Liver (tissue), 9 donors: ENCODE results near the gene DNALI1. TPM values are rescaled to one million over a fixed set of nuclear protein-coding genes. Genes with fewer than 3 reads are reported as not detected.
A peak's percentile ranks its signal among the peaks of the same experiment; 100 is the strongest.

Source experiments
- DNase-seq: peaks from one replicate; pipeline ENCODE4 v3.0.0-alpha.2; 2017; ENCODE audit warnings: low spot score
- H3K27ac ChIP-seq, 2 donors: one replicate each; pipeline ENCODE4 v1.7.0; 2013; ENCODE audit warnings: inconsistent platforms in 2 of 2, low read length in 2 of 2, control low read depth in 1 of 2, low read depth in 1 of 2, mild to moderate bottlenecking in 1 of 2
- H3K27me3 ChIP-seq, 4 donors: one replicate each; pipeline versions ENCODE4 v1.6.1 to v1.7.0; 2013; ENCODE audit warnings: low read length in 3 of 4, inconsistent platforms in 1 of 4, mild to moderate bottlenecking in 1 of 4, moderate library complexity in 1 of 4; ENCODE audit not compliant: control insufficient read depth in 4 of 4, insufficient read depth in 4 of 4
- H3K36me3 ChIP-seq, 4 donors: one replicate each; pipeline versions ENCODE4 v1.6.1 to v1.7.0; 2013; ENCODE audit warnings: low read length in 3 of 4, mild to moderate bottlenecking in 3 of 4, low read depth in 1 of 4, moderate library complexity in 1 of 4; ENCODE audit not compliant: control insufficient read depth in 4 of 4, insufficient read depth in 3 of 4
- H3K4me1 ChIP-seq, 4 donors: one replicate each; pipeline versions ENCODE4 v1.6.1 to v1.7.0; 2013; ENCODE audit warnings: low read length in 3 of 4, mild to moderate bottlenecking in 3 of 4, moderate library complexity in 1 of 4; ENCODE audit not compliant: control insufficient read depth in 4 of 4, insufficient read depth in 4 of 4
- H3K4me3 ChIP-seq, 3 donors: one replicate each; pipeline versions ENCODE4 v1.6.1 to v1.7.0; 2013; ENCODE audit warnings: low read length in 3 of 3, control low read depth in 1 of 3, low read depth in 1 of 3, mild to moderate bottlenecking in 1 of 3
- H3K9ac ChIP-seq, 2 donors: one replicate each; pipeline ENCODE4 v1.7.0; 2013; ENCODE audit warnings: low read length in 2 of 2, mild to moderate bottlenecking in 2 of 2, moderate library complexity in 2 of 2, control low read depth in 1 of 2, low read depth in 1 of 2
- H3K9me3 ChIP-seq, 4 donors: one replicate each; pipeline versions ENCODE4 v1.6.1 to v1.7.0; 2013; ENCODE audit warnings: low read length in 3 of 4; ENCODE audit not compliant: control insufficient read depth in 4 of 4
- ATF3 ChIP-seq: IDR thresholded peaks from 2 replicates; pipeline ENCODE4 v1.6.1; 2016; ENCODE audit warnings: antibody characterized with exemption
- CTCF ChIP-seq: fragments of 150-350 bp; IDR thresholded peaks from 2 replicates; pipeline ENCODE4 v1.5.1; 2017; ENCODE audit warnings: improper control_type of control experiment, low read depth, low read length; ENCODE audit not compliant: missing input control
- EGR1 ChIP-seq, 2 donors: IDR thresholded peaks; 2 replicates each; pipeline ENCODE4 v1.6.1; 2016 to 2018; ENCODE audit warnings: antibody characterized with exemption in 2 of 2, low read depth in 2 of 2
- FOXA1 ChIP-seq: IDR thresholded peaks from 2 replicates; pipeline ENCODE4 v1.6.1; 2016; ENCODE audit warnings: antibody characterized with exemption
- FOXA2 ChIP-seq: IDR thresholded peaks from 2 replicates; pipeline ENCODE4 v1.6.1; 2016; ENCODE audit warnings: antibody characterized with exemption
- GABPA ChIP-seq, 2 donors: IDR thresholded peaks in 1 of 2; conservative IDR thresholded peaks in 1 of 2; 2 replicates each; pipeline ENCODE4 v1.6.1; 2016; ENCODE audit warnings: antibody characterized with exemption in 2 of 2, mild to moderate bottlenecking in 1 of 2, moderate library complexity in 1 of 2
- HNF4A ChIP-seq, 2 donors: conservative IDR thresholded peaks; 2 replicates each; pipeline ENCODE4 v1.6.1; 2016; ENCODE audit warnings: antibody characterized with exemption in 2 of 2, mild to moderate bottlenecking in 2 of 2
- HNF4G ChIP-seq: IDR thresholded peaks from 2 replicates; pipeline ENCODE4 v1.6.1; 2016; ENCODE audit warnings: antibody characterized with exemption
- JUND ChIP-seq, 2 donors: IDR thresholded peaks; 2 replicates each; pipeline ENCODE4 v1.6.1; 2016; ENCODE audit warnings: antibody characterized with exemption in 2 of 2
- MAX ChIP-seq: IDR thresholded peaks from 2 replicates; pipeline ENCODE4 v1.6.1; 2016; ENCODE audit warnings: antibody characterized with exemption
- NR2F2 ChIP-seq: IDR thresholded peaks from 2 replicates; pipeline ENCODE4 v1.6.1; 2016; ENCODE audit warnings: antibody characterized with exemption
- RAD21 ChIP-seq, 2 donors: IDR thresholded peaks; 2 replicates each; pipeline ENCODE4 v1.6.1; 2016; ENCODE audit warnings: antibody characterized with exemption in 2 of 2, mild to moderate bottlenecking in 2 of 2
- REST ChIP-seq: IDR thresholded peaks from 2 replicates; pipeline ENCODE4 v1.6.1; 2016; ENCODE audit warnings: antibody characterized with exemption, mild to moderate bottlenecking
- RXRA ChIP-seq, 2 donors: IDR thresholded peaks; 2 replicates each; pipeline ENCODE4 v1.6.1; 2017 to 2018; ENCODE audit warnings: antibody characterized with exemption in 2 of 2, mild to moderate bottlenecking in 1 of 2
- SP1 ChIP-seq: IDR thresholded peaks from 2 replicates; pipeline ENCODE4 v1.6.1; 2018; ENCODE audit warnings: antibody characterized with exemption, mild to moderate bottlenecking
- TAF1 ChIP-seq: conservative IDR thresholded peaks from 2 replicates; pipeline ENCODE4 v1.6.1; 2016; ENCODE audit warnings: antibody characterized with exemption, mild to moderate bottlenecking
- YY1 ChIP-seq: IDR thresholded peaks from 2 replicates; pipeline ENCODE4 v1.6.1; 2016; ENCODE audit warnings: antibody characterized with exemption, mild to moderate bottlenecking
- ZBTB33 ChIP-seq: IDR thresholded peaks from 2 replicates; pipeline ENCODE4 v1.6.1; 2016; ENCODE audit warnings: antibody characterized with exemption
- WGBS: extraction: QIAGEN DNeasy Blood & Tissue Kit; methylation state at CpG from one replicate; pipeline ENCODE4 v1.1.7; 2013; 5-methylcytosine and 5-hydroxymethylcytosine counted together
- polyA plus RNA-seq, 2 donors: library from polyadenylated mRNA; stranded (reverse) in 1 of 2; unstranded in 1 of 2; fragments of 200-250 nt in 1 of 2; fragments of >200 nt in 1 of 2; fragmentation: Nextera tagmentation in 1 of 2; extraction: Ambion mirVana in 1 of 2; gene quantifications; one replicate each; pipeline versions ENCODE4 v1.2.1 to v1.2.3, GENCODE V29; 2013 to 2015
- total RNA-seq, 2 donors: library from RNA; depleted of rRNA; stranded (reverse); fragments of >200 nt; gene quantifications; one replicate each; pipeline ENCODE4 v1.2.3, GENCODE V29; 2014
- donor health status: healthy.
- donor health status: healthy.
- donor health status: healthy.
- donor health status: healthy.
- donor health status: healthy.

The DNALI1 gene
- total and polyA plus RNA-seq, 4 donors = 1.5 to 8.6 (median 4.1) TPM

GRCh38 chr1:37595440-37596181 is 38.9 kb downstream of the DNALI1 start, which contains the start of gene GNL2:
TSS of gene GNL2 (minus strand) at chr1:37595937. CDS start at chr1:37595822, 115 bp downstream.
- Histone ChIP-seq H3K27ac (peak within 1 kb of the TSS; percentile 72 to 84), H3K9me3 (no peaks in the 10 kb centered on the region), H3K36me3 (peaks cover under 1 to 21% (median 15%) of the 10 kb centered on the region in 4 donors), H3K4me3 (peak within 1 kb of the TSS; percentile 75 to 100 (median 97)), H3K4me1 (peaks cover 4 to 19% (median 18%) of the 10 kb centered on the region in 4 donors), H3K9ac (peak within 1 kb of the TSS; percentile 78 to 97), H3K27me3 (no peaks in the 10 kb centered on the region)
- WGBS = under 1% methylated on average over 51 of the region's 51 CpGs
- no peak for TF ChIP-seq TAF1
- TF ChIP-seq NR2F2 = no peak
- no peak for TF ChIP-seq HNF4G
- no peak for TF ChIP-seq JUND (IDR thresholded peaks at IDR 0.05)
- no peak for TF ChIP-seq ATF3
- TF ChIP-seq FOXA2 = no peak
- TF ChIP-seq REST = no peak
- no peak for TF ChIP-seq ZBTB33
- TF ChIP-seq GABPA (IDR thresholded peaks at IDR 0.05 in 1 of 2, conservative IDR thresholded peaks at IDR 0.05 in 1 of 2) = peak; percentile 88 to 97
- no peak for TF ChIP-seq FOXA1
- peak; percentile 48 for TF ChIP-seq SP1
- peak; percentile 33 for TF ChIP-seq MAX
- TF ChIP-seq EGR1 (IDR thresholded peaks at IDR 0.05; ENCODE audit: low read depth in 2 of 2) = peak; percentile 79 to 88
- TF ChIP-seq RAD21 (IDR thresholded peaks at IDR 0.05) = peak in 1 of 2 donors; percentile 14
- peak; percentile 63 to 64 for TF ChIP-seq RXRA (IDR thresholded peaks at IDR 0.05)
- peak in 1 of 2 donors; percentile 7 for TF ChIP-seq HNF4A (conservative IDR thresholded peaks at IDR 0.05)
- no peak for TF ChIP-seq CTCF
- TF ChIP-seq YY1 = peak; percentile 35
- peak; percentile 97 for DNase-seq
